Body of pancreas (tissue), 4 donors: ENCODE measurements around the gene ATP10A.

ENCODE experiments used
- CTCF ChIP-seq, 7 experiments: fragments of 450-650 bp in 4 of 7; fragments of 200-600 bp in 3 of 7; sonication (generic) in 3 of 7; IDR thresholded peaks; one replicate each; pipeline ENCODE4 v1.5.1; 2016 to 2019; ENCODE audit warnings: antibody characterized with exemption in 7 of 7
- POLR2A ChIP-seq, 3 donors: fragments of 450-650 bp; IDR thresholded peaks; one replicate each; pipeline ENCODE4 v1.6.1; 2016; ENCODE audit warnings: antibody characterized with exemption in 3 of 3, mild to moderate bottlenecking in 2 of 3

- no peak for TF ChIP-seq CTCF (IDR thresholded peaks at IDR 0.05)
- no peak for TF ChIP-seq POLR2A (IDR thresholded peaks at IDR 0.05)
These were observed 119.4 kb downstream of the ATP10A start for GRCh38 chr15:25743548-25744275.
